GM18951 (cell line): Measurements from ENCODE around the gene RAB34.

Experiments used
- POLR2A ChIP-seq: IDR thresholded peaks from 4 replicates; pipeline ENCODE4 v1.6.1; 2011; ENCODE audit warnings: mild to moderate bottlenecking; ENCODE audit not compliant: insufficient read length, insufficient read depth; ENCODE audit errors: extremely low read depth
- in situ Hi-C: fragments of 300-500 bp; cut with MboI; formaldehyde crosslinking; loops from one replicate; pipeline ENCODE4 v1.12.0; 2022; ENCODE audit warnings: low sequenced_read_pairs, mixed read lengths, inconsistent platforms; ENCODE audit not compliant: unreplicated experiment

RAB34 gene

GRCh38 chr17:28686296-28686695, 31.4 kb downstream of the RAB34 start:
- TF ChIP-seq POLR2A: no peak
- in situ Hi-C loops: no loop called here

- in situ Hi-C loops: no loop called here
- TF ChIP-seq POLR2A: no peak
Observed at GRCh38 chr17:28685366-28685765, 32.3 kb downstream of the RAB34 start.

- in situ Hi-C loops: no loop called here
- no peak for TF ChIP-seq POLR2A
Observed at GRCh38 chr17:28684963-28685362, 32.7 kb downstream of the RAB34 start.

DNA sequence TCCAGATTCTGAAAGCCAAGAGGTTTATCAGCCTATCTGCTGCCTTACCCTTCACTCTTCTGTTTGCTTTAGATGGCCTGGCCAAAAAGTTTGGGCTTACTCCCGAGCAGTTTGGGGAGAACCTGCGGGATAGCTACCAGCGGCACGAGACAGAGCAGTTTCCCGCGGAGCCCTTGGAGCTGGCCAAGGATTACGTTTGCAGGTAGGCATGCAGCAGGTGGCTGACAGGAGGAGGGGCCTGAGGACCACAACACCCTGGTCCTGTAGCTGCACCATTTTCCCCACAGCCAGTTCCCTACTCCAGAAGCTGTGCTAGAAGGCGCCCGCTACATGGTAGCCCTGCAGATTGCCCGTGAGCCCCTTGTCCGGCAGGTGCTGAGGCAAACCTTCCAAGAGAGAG, 35.0 kb downstream of the RAB34 start:
- no peak for TF ChIP-seq POLR2A
- in situ Hi-C loops: no loop called here

GRCh38 chr17:28675980-28676379, 41.7 kb downstream of the RAB34 start:
- in situ Hi-C loops: no loop called here
- no peak for TF ChIP-seq POLR2A

GRCh38 chr17:28675490-28675889, 42.2 kb downstream of the RAB34 start:
- no peak for TF ChIP-seq POLR2A
- in situ Hi-C loops: no loop called here

- in situ Hi-C loops: no loop called here
- no peak for TF ChIP-seq POLR2A
Observed at GRCh38 chr17:28669918-28670317, 47.8 kb downstream of the RAB34 start.

GRCh38 chr17:28667870-28668269, 49.8 kb downstream of the RAB34 start:
- in situ Hi-C loops: no loop called here

GRCh38 chr17:28665994-28666393, 51.7 kb downstream of the RAB34 start:
- in situ Hi-C loops: no loop called here
- no peak for TF ChIP-seq POLR2A

More at GRCh38 chr17:28667870-28668269, 49.8 kb downstream of the RAB34 start:
- TF ChIP-seq POLR2A: no peak
